ENCODE measurements around the gene ANTKMT.

DNA sequence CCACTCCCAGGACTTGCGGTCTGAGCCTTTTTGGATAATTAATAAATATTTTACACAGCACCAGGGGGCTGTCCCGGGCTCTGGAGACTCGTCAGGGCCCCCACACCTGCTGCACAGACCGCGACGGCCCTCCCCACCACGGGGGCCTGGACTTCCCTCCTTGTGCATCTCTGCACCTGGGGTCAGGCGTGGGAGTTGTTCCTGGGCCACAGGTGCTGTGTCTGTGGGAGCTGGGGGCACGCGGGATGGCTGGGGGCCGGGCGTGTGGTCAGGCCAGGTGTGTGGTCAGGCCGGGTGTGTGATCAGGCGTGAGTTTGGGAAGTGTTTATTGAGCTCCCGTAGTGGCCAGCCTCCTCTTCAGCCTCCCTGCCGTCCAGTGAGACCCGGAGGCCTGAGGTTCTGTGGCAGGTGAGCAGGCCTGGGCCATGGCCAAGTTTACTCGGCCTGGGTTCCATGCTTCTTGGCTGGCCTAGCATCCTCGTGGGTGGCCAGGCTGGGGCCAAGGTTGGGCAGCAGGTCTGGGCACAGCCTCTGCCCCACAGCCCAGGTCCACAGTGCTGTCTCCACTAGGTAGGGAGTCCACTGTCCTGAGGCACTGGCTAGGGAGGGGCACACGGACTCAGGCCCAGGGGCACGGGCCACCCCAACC is 42.6 kb upstream of the ANTKMT start:
- TF ChIP-seq, protein P1, sequence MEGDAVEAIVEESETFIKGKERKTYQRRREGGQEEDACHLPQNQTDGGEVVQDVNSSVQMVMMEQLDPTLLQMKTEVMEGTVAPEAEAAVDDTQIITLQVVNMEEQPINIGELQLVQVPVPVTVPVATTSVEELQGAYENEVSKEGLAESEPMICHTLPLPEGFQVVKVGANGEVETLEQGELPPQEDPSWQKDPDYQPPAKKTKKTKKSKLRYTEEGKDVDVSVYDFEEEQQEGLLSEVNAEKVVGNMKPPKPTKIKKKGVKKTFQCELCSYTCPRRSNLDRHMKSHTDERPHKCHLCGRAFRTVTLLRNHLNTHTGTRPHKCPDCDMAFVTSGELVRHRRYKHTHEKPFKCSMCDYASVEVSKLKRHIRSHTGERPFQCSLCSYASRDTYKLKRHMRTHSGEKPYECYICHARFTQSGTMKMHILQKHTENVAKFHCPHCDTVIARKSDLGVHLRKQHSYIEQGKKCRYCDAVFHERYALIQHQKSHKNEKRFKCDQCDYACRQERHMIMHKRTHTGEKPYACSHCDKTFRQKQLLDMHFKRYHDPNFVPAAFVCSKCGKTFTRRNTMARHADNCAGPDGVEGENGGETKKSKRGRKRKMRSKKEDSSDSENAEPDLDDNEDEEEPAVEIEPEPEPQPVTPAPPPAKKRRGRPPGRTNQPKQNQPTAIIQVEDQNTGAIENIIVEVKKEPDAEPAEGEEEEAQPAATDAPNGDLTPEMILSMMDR (IDR thresholded peaks at IDR 0.05) = no peak
- TF ChIP-seq POLR2A (IDR thresholded peaks at IDR 0.05) = no peak
